Loucy (cell line): ENCODE measurements around the gene SBF2.

Experiments used
- H2AFZ ChIP-seq: fragments of 200-600 bp; sonication (generic); 2 replicates; pipeline ENCODE4 v1.6.0; 2016; ENCODE audit warnings: antibody characterized with exemption, mild to moderate bottlenecking, low read length, moderate library complexity
- H3F3A ChIP-seq: fragments of 200-600 bp; 2 replicates; pipeline ENCODE4 v1.6.0; 2016; ENCODE audit warnings: antibody characterized with exemption, low read depth, mild to moderate bottlenecking
- H3K27me3 ChIP-seq: fragments of 200-600 bp; sonication (generic); 2 replicates; pipeline ENCODE4 v1.6.1; 2014; ENCODE audit warnings: low read length, mild to moderate bottlenecking; ENCODE audit not compliant: insufficient read depth, poor library complexity, severe bottlenecking
- H3K36me3 ChIP-seq: fragments of 200-600 bp; sonication (generic); 2 replicates; pipeline ENCODE4 v1.6.1; 2016; ENCODE audit warnings: low read length; ENCODE audit not compliant: insufficient read depth
- H3K4me1 ChIP-seq: fragments of 200-600 bp; sonication (generic); 2 replicates; pipeline ENCODE4 v1.5.1; 2014; ENCODE audit warnings: low read length, mild to moderate bottlenecking; ENCODE audit not compliant: insufficient read depth, poor library complexity, severe bottlenecking
- H3K4me2 ChIP-seq: fragments of 200-600 bp; sonication (generic); 2 replicates; pipeline ENCODE4 v1.6.0; 2014; ENCODE audit warnings: antibody characterized with exemption, low read length, low read depth, mild to moderate bottlenecking; ENCODE audit not compliant: poor library complexity, severe bottlenecking
- H3K4me3 ChIP-seq: fragments of 200-600 bp; sonication (generic); 2 replicates; pipeline ENCODE4 v1.5.1; 2014; ENCODE audit warnings: low read length, mild to moderate bottlenecking, mixed read lengths; ENCODE audit not compliant: poor library complexity, severe bottlenecking
- H3K79me2 ChIP-seq: fragments of 200-600 bp; sonication (generic); 2 replicates; pipeline ENCODE4 v1.6.1; 2014; ENCODE audit warnings: low read length; ENCODE audit not compliant: insufficient read depth
- H3K9ac ChIP-seq: fragments of 200-600 bp; sonication (generic); 2 replicates; pipeline ENCODE4 v1.6.0; 2014; ENCODE audit warnings: mild to moderate bottlenecking, low read depth, low read length, moderate library complexity; ENCODE audit not compliant: poor library complexity, severe bottlenecking
- H3K9me2 ChIP-seq: fragments of 200-600 bp; sonication (generic); replicated peaks from 2 replicates; pipeline ENCODE4 v1.6.1; 2016; ENCODE audit warnings: low read depth, low read length, mixed read lengths
- H3K9me3 ChIP-seq: fragments of 200-600 bp; sonication (generic); 2 replicates; pipeline ENCODE4 v1.6.1; 2014; ENCODE audit warnings: mild to moderate bottlenecking, antibody characterized with exemption, low read length, low read depth; ENCODE audit not compliant: insufficient read depth
- H4K20me1 ChIP-seq: fragments of 200-600 bp; sonication (generic); 2 replicates; pipeline ENCODE4 v1.6.0; 2014; ENCODE audit warnings: antibody characterized with exemption, low read length, mild to moderate bottlenecking; ENCODE audit not compliant: insufficient read depth, poor library complexity, severe bottlenecking
- CTCF ChIP-seq: fragments of 200-600 bp; sonication (generic); conservative IDR thresholded peaks from 2 replicates; pipeline ENCODE4 v1.5.1; 2014; ENCODE audit warnings: mild to moderate bottlenecking, antibody characterized with exemption, low read length
- EZH2phosphoT487 ChIP-seq: fragments of 200-600 bp; IDR thresholded peaks from 2 replicates; pipeline ENCODE4 v1.6.1; 2018; ENCODE audit warnings: antibody characterized with exemption, mild to moderate bottlenecking, moderate library complexity, borderline replicate concordance

Gene SBF2

GRCh38 chr11:10097615-10098014, 196.4 kb downstream of the SBF2 start:
- H4K20me1 ChIP-seq = no peaks in the 10 kb centered on the region
- H3K4me3 ChIP-seq = no peak overlapping the region
- no peaks in the 10 kb centered on the region for H3K9me2 ChIP-seq
- H3K36me3 ChIP-seq = no peaks in the 10 kb centered on the region
- no peaks in the 10 kb centered on the region for H3F3A ChIP-seq
- no peaks in the 10 kb centered on the region for H3K27me3 ChIP-seq
- H3K9ac ChIP-seq = no peak overlapping the region
- H3K4me2 ChIP-seq = no peak overlapping the region
- TF ChIP-seq CTCF = no peak
- no peak for TF ChIP-seq EZH2phosphoT487
- H2AFZ ChIP-seq = no peak overlapping the region
- H3K79me2 ChIP-seq = no peaks in the 10 kb centered on the region
- no peaks in the 10 kb centered on the region for H3K4me1 ChIP-seq
- H3K9me3 ChIP-seq = peaks cover 13% of the 10 kb centered on the region; the same call in 1 of the 2 replicates

GRCh38 chr11:10096987-10097386, 197.0 kb downstream of the SBF2 start:
- Histone ChIP-seq H3K9me3 (peaks cover 13% of the 10 kb centered on the region; the same call in 1 of the 2 replicates), H3K4me2 (no peak overlapping the region), H4K20me1 (no peaks in the 10 kb centered on the region), H3K79me2 (no peaks in the 10 kb centered on the region), H3K4me1 (peaks cover 3% of the 10 kb centered on the region), H3K27me3 (no peaks in the 10 kb centered on the region), H2AFZ (no peak overlapping the region), H3K9ac (no peak overlapping the region), H3K36me3 (no peaks in the 10 kb centered on the region), H3F3A (no peaks in the 10 kb centered on the region), H3K9me2 (no peaks in the 10 kb centered on the region), H3K4me3 (no peak overlapping the region)
- TF ChIP-seq EZH2phosphoT487 (no peak), CTCF (no peak)

GRCh38 chr11:10095412-10096208, 198.4 kb downstream of the SBF2 start:
- Histone ChIP-seq H3K79me2 (no peaks in the 10 kb centered on the region), H3F3A (no peaks in the 10 kb centered on the region), H3K4me1 (peaks cover 14% of the 10 kb centered on the region), H3K4me3 (no peak overlapping the region), H3K36me3 (no peaks in the 10 kb centered on the region), H3K27me3 (no peaks in the 10 kb centered on the region), H3K9ac (no peak overlapping the region), H4K20me1 (no peaks in the 10 kb centered on the region), H3K9me3 (peaks cover 13% of the 10 kb centered on the region; the same call in 1 of the 2 replicates), H3K4me2 (no peak overlapping the region), H2AFZ (no peak overlapping the region), H3K9me2 (no peaks in the 10 kb centered on the region)
- no peak for TF ChIP-seq CTCF
- TF ChIP-seq EZH2phosphoT487 = no peak
